Motor neuron (in vitro differentiated cells): ENCODE measurements around the gene CLECL1. TPM values are rescaled to one million over a fixed set of nuclear protein-coding genes. Genes with fewer than 3 reads are reported as not detected.
A peak's percentile ranks its signal among the peaks of the same experiment; 100 is the strongest.

ENCODE experiments used
- ATAC-seq, 8 experiments: fragments of 200-7000 bp; cut with Tn5 transposase; replicated peaks in 6 of 8; 2 replicates each; pipeline ENCODE4 v1.8.0; 2021; ENCODE audit warnings: mild to moderate bottlenecking in 8 of 8, moderate library complexity in 8 of 8
- H3K27ac ChIP-seq, 2 donors: fragments of 250-450 bp; sonication (Bioruptor Pico); 2 replicates each; pipeline ENCODE4 v1.9.0; 2021; ENCODE audit warnings: antibody characterized with exemption in 2 of 2, mild to moderate bottlenecking in 2 of 2, moderate library complexity in 1 of 2
- H3K4me1 ChIP-seq, 2 donors: fragments of 250-450 bp; sonication (Bioruptor Pico); replicated peaks in 1 of 2; 2 replicates each; pipeline ENCODE4 v1.6.1; 2021; ENCODE audit warnings: antibody characterized with exemption in 2 of 2, mild to moderate bottlenecking in 2 of 2, moderate library complexity in 1 of 2
- H3K4me3 ChIP-seq, 5 donors: fragments of 250-450 bp; sonication (Bioruptor Pico); 2 replicates each; pipeline ENCODE4 v1.9.0; 2021; ENCODE audit warnings: antibody characterized with exemption in 5 of 5, mild to moderate bottlenecking in 5 of 5, moderate library complexity in 4 of 5
- WGBS, 10 experiments: fragments of 450-650 bp; shearing (Covaris generic); methylation state at CpG; one replicate each; pipeline ENCODE4 v1.0.0; 2022; 5-methylcytosine and 5-hydroxymethylcytosine counted together
- in situ Hi-C, 9 experiments: fragments of 400-800 bp; cut with MboI; loops; one replicate each; pipeline ENCODE4 v1.15.0; 2021; ENCODE audit warnings: low sequenced_read_pairs in 9 of 9, low pct_unique_long_range_greater_than_20kb in 2 of 9; ENCODE audit not compliant: unreplicated experiment in 9 of 9
- total RNA-seq, 8 experiments: library from RNA; unstranded; fragments of 300-600 nt; gene quantifications; 2 replicates each; pipeline versions ENCODE4 v1.2.3 to v1.2.4, GENCODE V29; 2022

CLECL1 gene
- 1 to 10 TPM in 1 of 8 experiments, under 1 TPM in 4, not detected in 3; 0.27 to 2.1 (median 0.91) TPM for total RNA-seq

DNA sequence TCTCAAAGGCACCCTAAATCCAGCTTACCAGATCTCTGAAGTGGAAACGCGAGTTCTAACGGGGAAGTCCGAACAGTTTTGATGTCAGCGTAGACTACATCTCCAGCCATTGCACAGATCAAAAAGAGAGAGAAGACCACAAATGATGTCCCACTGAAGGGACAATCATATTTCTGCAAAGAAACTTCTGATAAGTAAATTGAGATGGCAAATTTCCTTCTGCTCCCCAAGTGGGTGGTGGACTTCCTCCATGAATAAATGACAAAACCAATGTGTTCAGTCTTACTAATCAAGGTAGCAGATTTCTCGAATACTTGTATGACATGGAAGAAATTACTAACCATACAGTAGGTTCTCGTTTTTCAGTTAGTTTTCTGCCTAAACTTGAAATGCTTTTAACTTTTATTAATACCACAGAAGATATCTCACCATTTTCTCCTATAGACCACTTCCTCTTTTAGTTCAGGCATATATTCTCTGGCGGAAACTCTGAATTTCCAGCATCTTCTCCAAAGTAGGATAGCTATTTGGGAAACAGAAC is at the start of gene CLECL1:
Gene CLECL1 (minus strand): TSS at position 177 of the 541 bp plus-strand sequence.
- in situ Hi-C loops: loop anchor here in 3 of 9 experiments (25.0 kb wide), 1 partner anchor 404 kb away; the partner anchor contains the start of gene CLEC7A (in 3 of the 3)
- no peak within 1 kb of the TSS for H3K4me3 ChIP-seq
- 50 to 90% (median 79%) methylated on average over 1 to 8 of the region's 8 CpGs for WGBS, 10 experiments
- ATAC-seq: no peak
- H3K4me1 ChIP-seq: no peaks in the 10 kb centered on the region
- no peak within 1 kb of the TSS for H3K27ac ChIP-seq

GRCh38 chr12:9781360-9781759 is 48.5 kb upstream of the CLECL1 start:
- no peak for ATAC-seq
- in situ Hi-C loops: no loop called here
- Histone ChIP-seq H3K27ac (no peak overlapping the region), H3K4me3 (no peak overlapping the region), H3K4me1 (no peaks in the 10 kb centered on the region)
- 50 to 100% (median 88%) methylated on average over 1 to 2 of the region's 2 CpGs; no CpG with 5 or more reads in 1 of the 10 experiments for WGBS, 10 experiments

GRCh38 chr12:9779209-9779608 is 46.3 kb upstream of the CLECL1 start:
- H3K4me3 ChIP-seq: no peak overlapping the region
- in situ Hi-C loops: no loop called here
- WGBS, 10 experiments: 42 to 96% (median 83%) methylated on average over 1 to 4 of the region's 4 CpGs

GRCh38 chr12:9776781-9777180 is 43.9 kb upstream of the CLECL1 start:
- 40 to 100% (median 80%) methylated on average over 1 to 3 of the region's 3 CpGs for WGBS, 10 experiments
- Histone ChIP-seq H3K4me1 (no peaks in the 10 kb centered on the region), H3K4me3 (no peak overlapping the region), H3K27ac (no peak overlapping the region)
- in situ Hi-C loops: no loop called here
- ATAC-seq: no peak

More at GRCh38 chr12:9779209-9779608, 46.3 kb upstream of the CLECL1 start:
- H3K27ac ChIP-seq: no peak overlapping the region
- H3K4me1 ChIP-seq: no peaks in the 10 kb centered on the region
- ATAC-seq: no peak

DNA sequence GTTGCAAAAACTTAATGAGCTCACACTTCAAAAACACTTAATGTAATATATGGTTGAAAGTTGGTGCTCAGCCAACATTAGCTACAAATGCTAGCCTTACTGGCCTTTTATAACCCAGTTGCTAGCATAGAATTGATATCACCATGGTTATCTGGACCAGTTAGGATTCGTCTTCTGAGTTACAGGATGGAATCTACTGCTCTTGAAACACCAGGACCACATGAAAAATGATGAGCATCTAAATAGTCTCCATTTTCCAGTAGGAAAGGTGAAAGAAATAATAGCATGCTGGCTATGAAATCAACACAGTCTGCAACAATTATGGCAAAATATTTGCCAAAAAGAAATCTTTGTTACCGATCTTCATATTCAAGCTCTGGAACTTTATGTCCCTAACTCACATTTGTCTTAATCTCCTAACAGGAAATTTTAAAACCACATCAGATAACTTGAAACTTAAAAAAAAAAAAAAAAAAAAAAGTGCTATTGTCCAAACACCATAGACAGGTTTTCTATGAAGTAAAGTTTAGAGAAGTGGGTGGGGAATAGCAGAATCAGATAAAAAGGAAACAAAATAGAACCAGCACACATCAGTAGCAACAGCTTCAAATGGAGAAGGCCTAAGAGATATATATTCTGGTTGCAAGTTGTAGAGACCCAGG is 40.5 kb upstream of the CLECL1 start:
- 8 to 100% (median 86%) methylated on average over 1 to 2 of the region's 2 CpGs; no CpG with 5 or more reads in 1 of the 10 experiments for WGBS, 10 experiments
- peak in 1 of 8 experiments; percentile 36 for ATAC-seq
- Histone ChIP-seq H3K27ac (no peak overlapping the region), H3K4me3 (no peak overlapping the region), H3K4me1 (no peaks in the 10 kb centered on the region)
- in situ Hi-C loops: no loop called here

GRCh38 chr12:9763025-9763424 is 30.1 kb upstream of the CLECL1 start:
- WGBS, 10 experiments: 13 to 100% (median 94%) methylated on average over 1 to 2 of the region's 2 CpGs; no CpG with 5 or more reads in 1 of the 10 experiments
- ATAC-seq: no peak
- Histone ChIP-seq H3K4me1 (peaks cover 0 to 2% of the 10 kb centered on the region in 2 donors), H3K27ac (no peak overlapping the region), H3K4me3 (no peak overlapping the region)
- in situ Hi-C loops: no loop called here

DNA sequence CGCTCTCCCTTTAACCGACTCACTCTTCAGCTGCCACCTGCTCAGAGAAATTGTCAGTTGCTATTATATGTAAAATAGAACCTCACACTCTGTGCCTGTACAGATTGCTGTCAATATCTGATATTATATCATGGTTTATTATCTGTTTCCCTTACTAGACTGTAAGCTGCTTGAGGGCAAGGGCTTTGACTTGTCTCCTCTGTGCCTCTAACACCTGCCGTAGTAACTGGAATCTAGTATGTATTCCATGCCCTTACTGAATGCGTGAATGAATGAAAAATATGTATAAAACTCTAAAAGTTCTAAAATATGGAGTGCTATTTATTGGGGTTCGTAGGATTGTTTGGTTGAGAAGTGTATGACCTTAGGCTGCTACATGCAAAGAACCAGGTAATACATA is 29.5 kb upstream of the CLECL1 start:
- in situ Hi-C loops: no loop called here
- WGBS, 10 experiments: 58 to 100% (median 97%) methylated on average over 1 to 5 of the region's 5 CpGs
- Histone ChIP-seq H3K4me3 (no peak overlapping the region), H3K4me1 (peaks cover 0 to 2% of the 10 kb centered on the region in 2 donors), H3K27ac (no peak overlapping the region)
- no peak for ATAC-seq

- Histone ChIP-seq H3K4me3 (no peak overlapping the region), H3K27ac (no peak overlapping the region), H3K4me1 (peaks cover 0 to 2% of the 10 kb centered on the region in 2 donors)
- ATAC-seq: no peak
- WGBS, 10 experiments: 28 to 100% (median 91%) methylated on average over 1 to 4 of the region's 4 CpGs
- in situ Hi-C loops: no loop called here
These were observed 28.5 kb upstream of the CLECL1 start for GRCh38 chr12:9761419-9761781.

- peak in 4 of 8 experiments; percentile 21 to 72 (median 52) for ATAC-seq
- Histone ChIP-seq H3K27ac (no peak within 1 kb of the TSS), H3K4me1 (peaks cover 0 to 2% of the 10 kb centered on the region in 2 donors), H3K4me3 (no peak within 1 kb of the TSS)
- WGBS, 10 experiments: 60 to 96% (median 72%) methylated on average over 1 to 6 of the region's 6 CpGs; no CpG with 5 or more reads in 2 of the 10 experiments
- in situ Hi-C loops: no loop called here
These were observed 28.0 kb upstream of the CLECL1 start, which contains the start of gene CD69 for GRCh38 chr12:9760699-9761418. Gene CD69 (minus strand): TSS chr12:9760901. CDS start chr12:9760820, 81 bp downstream.

DNA sequence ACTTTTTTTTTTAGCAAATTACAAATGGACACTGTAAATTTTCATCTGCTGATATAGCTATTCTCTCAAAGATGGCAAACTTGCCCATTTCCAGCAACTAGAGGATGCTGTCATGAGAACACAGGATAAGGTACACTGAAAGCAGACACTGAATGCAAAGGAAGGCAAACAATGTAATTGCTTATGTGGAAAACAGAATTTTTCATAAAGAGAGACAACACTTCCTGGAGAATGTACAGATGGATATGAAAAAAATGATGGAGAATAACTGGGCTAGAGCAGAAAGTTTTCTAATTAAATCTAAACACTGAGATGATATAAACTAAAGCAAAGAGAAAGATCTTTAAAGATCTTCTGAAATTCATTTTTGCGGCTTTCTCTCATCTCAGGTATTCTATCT is 27.2 kb upstream of the CLECL1 start:
- in situ Hi-C loops: no loop called here
- H3K4me1 ChIP-seq: peaks cover 0 to 2% of the 10 kb centered on the region in 2 donors
- 88 to 100% (median 100%) methylated on average over 1 of the region's 1 CpG; no CpG with 5 or more reads in 1 of the 10 experiments for WGBS, 10 experiments
- no peak overlapping the region for H3K27ac ChIP-seq
- H3K4me3 ChIP-seq: no peak overlapping the region
- ATAC-seq: no peak

GRCh38 chr12:9759694-9760093 is 26.8 kb upstream of the CLECL1 start:
- no peak overlapping the region for H3K27ac ChIP-seq
- no peak overlapping the region for H3K4me3 ChIP-seq
- peaks cover 0 to 2% of the 10 kb centered on the region in 2 donors for H3K4me1 ChIP-seq
- in situ Hi-C loops: no loop called here
- ATAC-seq: no peak
- 62 to 100% (median 100%) methylated on average over 1 of the region's 1 CpG for WGBS, 10 experiments

- WGBS, 10 experiments: 79 to 100% (median 83%) methylated on average over 2 to 3 of the region's 3 CpGs; no CpG with 5 or more reads in 1 of the 10 experiments
- no peak for ATAC-seq
These were observed 25.2 kb upstream of the CLECL1 start for GRCh38 chr12:9758119-9758518.

GRCh38 chr12:9757433-9758025 is 24.6 kb upstream of the CLECL1 start:
- H3K27ac ChIP-seq: no peak overlapping the region
- no peak overlapping the region for H3K4me3 ChIP-seq
- H3K4me1 ChIP-seq: peaks cover 0 to 2% of the 10 kb centered on the region in 2 donors
- in situ Hi-C loops: no loop called here
- 53 to 97% (median 82%) methylated on average over 2 to 5 of the region's 5 CpGs for WGBS, 10 experiments
- ATAC-seq: no peak

More at GRCh38 chr12:9758119-9758518, 25.2 kb upstream of the CLECL1 start:
- in situ Hi-C loops: no loop called here
- H3K27ac ChIP-seq: no peak overlapping the region
- H3K4me3 ChIP-seq: no peak overlapping the region
- H3K4me1 ChIP-seq: peaks cover 0 to 2% of the 10 kb centered on the region in 2 donors
